Gastroesophageal sphincter (tissue), 4 donors: ENCODE results near the gene SLC52A1. TPM values are rescaled to one million over a fixed set of nuclear protein-coding genes. Genes with fewer than 3 reads are reported as not detected.

Experiments used
- ATAC-seq: fragments of 150-250 bp; one replicate; pipeline ENCODE4 v1.9.1; 2016; ENCODE audit warnings: mild to moderate bottlenecking, moderate library complexity
- H3K27ac ChIP-seq, 4 donors: fragments of 200-600 bp; sonication (generic) in 3 of 4; 1 replicate in 3 of 4; 2 replicates in 1 of 4; pipeline ENCODE4 v1.5.1; 2016 to 2019
- H3K27me3 ChIP-seq: fragments of 200-600 bp; sonication (generic); one replicate; pipeline ENCODE4 v1.5.1; 2019
- H3K36me3 ChIP-seq, 2 donors: fragments of 200-600 bp; sonication (generic); one replicate each; pipeline ENCODE4 v1.5.1; 2019; ENCODE audit warnings: control low read depth in 1 of 2
- H3K4me1 ChIP-seq, 3 donors: fragments of 200-600 bp; sonication (generic); 1 replicate in 2 of 3; 2 replicates in 1 of 3; pipeline ENCODE4 v1.5.1; 2016 to 2019; ENCODE audit warnings: control low read depth in 2 of 3
- H3K4me3 ChIP-seq, 2 donors: fragments of 200-600 bp; sonication (generic); one replicate each; pipeline ENCODE4 v1.5.1; 2019; ENCODE audit warnings: mild to moderate bottlenecking in 1 of 2, moderate library complexity in 1 of 2
- H3K9me3 ChIP-seq, 3 donors: fragments of 200-600 bp; sonication (generic); one replicate each; pipeline ENCODE4 v1.5.1; 2017 to 2019; ENCODE audit warnings: control low read depth in 2 of 3
- CTCF ChIP-seq, 4 experiments: fragments of 200-600 bp in 2 of 4; fragments of 450-650 bp in 2 of 4; sonication (generic) in 1 of 4; IDR thresholded peaks; one replicate each; pipeline ENCODE4 v1.5.1; 2017 to 2019; ENCODE audit warnings: antibody characterized with exemption in 4 of 4, mild to moderate bottlenecking in 2 of 4, moderate library complexity in 2 of 4
- EP300 ChIP-seq: sonication (generic); formaldehyde crosslinking; IDR thresholded peaks from one replicate; pipeline ENCODE4 v1.6.1; 2017; ENCODE audit warnings: antibody characterized with exemption, mild to moderate bottlenecking
- POLR2A ChIP-seq, 2 donors: fragments of 450-650 bp; IDR thresholded peaks; one replicate each; pipeline ENCODE4 v1.6.1; 2017; ENCODE audit warnings: antibody characterized with exemption in 2 of 2, mild to moderate bottlenecking in 2 of 2, moderate library complexity in 1 of 2
- POLR2AphosphoS5 ChIP-seq: sonication (generic); formaldehyde crosslinking; IDR thresholded peaks from one replicate; pipeline ENCODE4 v1.6.1; 2017; ENCODE audit warnings: antibody characterized with exemption
- WGBS, 2 donors: methylation state at CpG; one replicate each; pipeline ENCODE4 v1.1.5; 2018; ENCODE audit warnings: low coverage in 1 of 2; 5-methylcytosine and 5-hydroxymethylcytosine counted together
- total RNA-seq, 4 donors: library from RNA; depleted of rRNA; stranded (reverse); fragments of >200 nt; gene quantifications; one replicate each; pipeline ENCODE4 v1.1.0, GENCODE V29; 2016

The SLC52A1 gene
- total RNA-seq, 4 donors from 2014 or later, result not detected

- H3K36me3 ChIP-seq, result peaks cover 0 to 36% of the 10 kb centered on the region in 2 donors
- H3K4me3 ChIP-seq, result peak within 1 kb of the TSS; percentile 64 to 96
- no peaks in the 10 kb centered on the region for H3K9me3 ChIP-seq
- H3K27ac ChIP-seq, result peak within 1 kb of the TSS; percentile 82 to 99 (median 96)
- TF ChIP-seq EP300, result no peak
- TF ChIP-seq CTCF (IDR thresholded peaks at IDR 0.05), result peak in 3 of 4 experiments; percentile 83 to 94 (median 84)
- peak; percentile 73 to 77 for TF ChIP-seq POLR2A (IDR thresholded peaks at IDR 0.05)
- TF ChIP-seq POLR2AphosphoS5, result peak; percentile 83
- peak; percentile 93 for ATAC-seq
- peaks cover 0 to 38% (median 16%) of the 10 kb centered on the region in 3 donors for H3K4me1 ChIP-seq
- 0% methylated on average over 2 of the region's 78 CpGs; no CpG with 5 or more reads in 1 of the 2 donors for WGBS, 2 donors
- H3K27me3 ChIP-seq, result no peaks in the 10 kb centered on the region
Measured at GRCh38 chr17:4986951-4987766, 48.1 kb downstream of the SLC52A1 start, which contains the start of gene CAMTA2. Gene CAMTA2, minus strand, starts transcription at chr17:4987675. Its CDS starts 1,453 bp downstream, at chr17:4986222.

- H3K4me1 ChIP-seq, result peaks cover 0 to 38% (median 16%) of the 10 kb centered on the region in 3 donors
- H3K4me3 ChIP-seq, result peak overlapping the region; percentile 64 to 96
- peak; percentile 11 for ATAC-seq
- 25 to 26% methylated on average over 1 to 5 of the region's 5 CpGs for WGBS, 2 donors
- TF ChIP-seq POLR2A (IDR thresholded peaks at IDR 0.05) (no peak), CTCF (IDR thresholded peaks at IDR 0.05) (no peak), EP300 (no peak), POLR2AphosphoS5 (no peak)
- peak overlapping the region; percentile 82 to 99 (median 96) for H3K27ac ChIP-seq
- no peaks in the 10 kb centered on the region for H3K9me3 ChIP-seq
- H3K27me3 ChIP-seq, result no peaks in the 10 kb centered on the region
- H3K36me3 ChIP-seq, result peaks cover 0 to 44% of the 10 kb centered on the region in 2 donors
Measured at GRCh38 chr17:4986403-4986802, 48.8 kb downstream of the SLC52A1 start.

Other genes starting within 250 kb of the SLC52A1 start
- gene VMO1, start 249.1 kb downstream of the SLC52A1 start, total RNA-seq, result 1 to 10 TPM in 2 of 4 donors, not detected in 2; 1.3 to 3.5 TPM
- gene GLTPD2, start 246.5 kb downstream of the SLC52A1 start, total RNA-seq, result not detected
- 100 to 1,000 TPM; 184 to 242 (median 187) TPM for gene PSMB6, start 239.3 kb downstream of the SLC52A1 start, total RNA-seq
- 10 to 100 TPM; 10.2 to 21.3 (median 15.7) TPM for gene PLD2, start 228.3 kb downstream of the SLC52A1 start, total RNA-seq
- 10 to 100 TPM; 29.3 to 48.6 (median 46.4) TPM for gene MINK1, start 202.1 kb downstream of the SLC52A1 start, total RNA-seq
- under 1 TPM; 0.30 to 0.81 (median 0.68) TPM for gene C17orf107, start 135.9 kb downstream of the SLC52A1 start, total RNA-seq
- under 1 TPM in 2 of 4 donors, not detected in 2; 0.23 to 0.67 TPM for gene CHRNE, start 132.3 kb downstream of the SLC52A1 start, total RNA-seq
- under 1 TPM in 1 of 4 donors, not detected in 3; 0.19 TPM for gene GP1BA, start 103.1 kb downstream of the SLC52A1 start, total RNA-seq
- 10 to 100 TPM; 28.7 to 58.9 (median 46.8) TPM for gene SLC25A11, start 95.4 kb downstream of the SLC52A1 start, total RNA-seq
- gene RNF167, start 95.2 kb downstream of the SLC52A1 start, total RNA-seq, result 10 to 100 TPM; 67.3 to 98.8 (median 85.9) TPM
- 1,000 to 10,000 TPM in 2 of 4 donors, 100 to 1,000 TPM in 2; 920 to 1,441 (median 1,060) TPM for gene PFN1, start 86.9 kb downstream of the SLC52A1 start, total RNA-seq
- 10 to 100 TPM in 2 of 4 donors, 1 to 10 TPM in 2; 1.5 to 16.2 (median 7.6) TPM for gene ENO3, start 84.3 kb downstream of the SLC52A1 start, total RNA-seq
- gene SPAG7, start 67.6 kb downstream of the SLC52A1 start, total RNA-seq, result 10 to 100 TPM; 35.1 to 77.5 (median 55.2) TPM
- gene CAMTA2, start 47.8 kb downstream of the SLC52A1 start, total RNA-seq, result 10 to 100 TPM; 16.7 to 50.0 (median 26.1) TPM
- gene INCA1, start 37.9 kb downstream of the SLC52A1 start, total RNA-seq, result 1 to 10 TPM in 2 of 4 donors, under 1 TPM in 1, not detected in 1; 0.93 to 4.4 (median 3.8) TPM
- gene KIF1C, start 37.5 kb downstream of the SLC52A1 start, total RNA-seq, result 100 to 1,000 TPM; 147 to 302 (median 180) TPM
- gene ZFP3, start 43.0 kb upstream of the SLC52A1 start, total RNA-seq, result 1 to 10 TPM; 5.8 to 8.1 (median 6.6) TPM
- 10 to 100 TPM; 10.5 to 22.9 (median 14.7) TPM for gene ZNF232, start 76.5 kb upstream of the SLC52A1 start, total RNA-seq
- gene USP6, start 80.6 kb upstream of the SLC52A1 start, total RNA-seq, result 1 to 10 TPM in 1 of 4 donors, under 1 TPM in 3; 0.07 to 6.1 (median 0.20) TPM
- 10 to 100 TPM in 2 of 4 donors, 1 to 10 TPM in 2; 8.4 to 21.3 (median 10.7) TPM for gene ZNF594, start 156.4 kb upstream of the SLC52A1 start, total RNA-seq
- gene SCIMP, start 199.4 kb upstream of the SLC52A1 start, total RNA-seq, result 1 to 10 TPM in 2 of 4 donors, under 1 TPM in 1, not detected in 1; 0.49 to 2.2 (median 1.9) TPM
- gene RABEP1, start 246.9 kb upstream of the SLC52A1 start, total RNA-seq, result 10 to 100 TPM; 47.4 to 63.4 (median 61.3) TPM